ENCODE measurements around the gene CLIC5. TPM values are rescaled to one million over a fixed set of nuclear protein-coding genes. Genes with fewer than 3 reads are reported as not detected.

Gene CLIC5
- 0.34 and 0.67 TPM in 2 replicates for total RNA-seq

GRCh38 chr6:46015119-46015968 lies at the start of gene CLIC5:
CLIC5 (minus strand) TSS chr6:46015860; CDS start chr6:46015542, 318 bp downstream.

Other genes with a start within 250 kb of the CLIC5 start
- 6.7 and 8.2 TPM in 2 replicates for gene ENPP4, start 114.1 kb upstream of the CLIC5 start, total RNA-seq
- gene ENPP5, start 155.1 kb upstream of the CLIC5 start, total RNA-seq: not detected in 2 replicates